ENCODE results near the gene MDFIC.

DNA sequence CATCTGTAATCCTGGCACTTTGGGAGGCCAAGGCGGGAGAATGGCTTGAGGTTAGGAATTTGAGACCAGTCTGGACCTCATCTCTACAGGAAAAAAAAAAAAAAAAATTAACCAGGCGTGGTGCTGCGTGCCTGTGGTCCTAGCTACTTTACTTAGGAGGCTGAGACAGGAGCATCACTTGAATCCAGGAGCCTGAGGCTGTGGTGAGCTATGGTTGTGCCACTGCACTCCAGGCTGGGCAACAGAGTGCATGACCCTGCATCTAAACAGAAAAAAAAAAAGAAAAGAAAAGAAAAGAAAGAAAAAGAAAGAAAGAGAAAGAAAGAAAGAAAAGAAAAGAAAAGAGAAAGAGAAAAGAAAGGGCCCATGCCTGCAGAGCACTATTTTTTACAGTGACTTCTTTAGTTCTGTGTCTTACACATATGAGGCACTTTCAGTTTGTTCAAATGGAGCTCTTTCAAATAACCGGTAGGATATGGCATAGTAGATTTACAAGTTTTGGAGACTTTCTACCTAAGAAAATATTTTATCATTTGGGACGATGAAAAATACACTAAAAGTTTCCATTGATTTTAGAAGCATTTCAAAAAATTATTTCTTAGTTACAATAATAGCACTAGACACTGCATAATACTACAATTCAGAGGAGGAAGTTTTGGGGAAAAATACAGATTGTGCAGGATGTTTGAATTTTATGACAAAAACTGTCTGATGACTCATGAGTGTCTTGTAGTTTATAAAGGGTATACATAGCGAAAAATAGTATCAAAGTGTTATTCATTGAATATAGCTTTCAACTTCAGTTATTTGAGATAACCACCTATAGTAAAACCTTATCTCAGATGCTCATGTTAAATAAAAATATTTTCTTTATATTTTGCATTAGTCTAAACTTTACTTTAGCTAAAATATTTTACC lies 75.9 kb downstream of the MDFIC start:
- TF ChIP-seq POLR2A (IDR thresholded peaks at IDR 0.05; ENCODE audit: extremely low read depth, insufficient read length) (no peak), MYC (IDR thresholded peaks at IDR 0.05; ENCODE audit: low read depth, low read length) (no peak)
- TF ChIP-seq, protein P1, sequence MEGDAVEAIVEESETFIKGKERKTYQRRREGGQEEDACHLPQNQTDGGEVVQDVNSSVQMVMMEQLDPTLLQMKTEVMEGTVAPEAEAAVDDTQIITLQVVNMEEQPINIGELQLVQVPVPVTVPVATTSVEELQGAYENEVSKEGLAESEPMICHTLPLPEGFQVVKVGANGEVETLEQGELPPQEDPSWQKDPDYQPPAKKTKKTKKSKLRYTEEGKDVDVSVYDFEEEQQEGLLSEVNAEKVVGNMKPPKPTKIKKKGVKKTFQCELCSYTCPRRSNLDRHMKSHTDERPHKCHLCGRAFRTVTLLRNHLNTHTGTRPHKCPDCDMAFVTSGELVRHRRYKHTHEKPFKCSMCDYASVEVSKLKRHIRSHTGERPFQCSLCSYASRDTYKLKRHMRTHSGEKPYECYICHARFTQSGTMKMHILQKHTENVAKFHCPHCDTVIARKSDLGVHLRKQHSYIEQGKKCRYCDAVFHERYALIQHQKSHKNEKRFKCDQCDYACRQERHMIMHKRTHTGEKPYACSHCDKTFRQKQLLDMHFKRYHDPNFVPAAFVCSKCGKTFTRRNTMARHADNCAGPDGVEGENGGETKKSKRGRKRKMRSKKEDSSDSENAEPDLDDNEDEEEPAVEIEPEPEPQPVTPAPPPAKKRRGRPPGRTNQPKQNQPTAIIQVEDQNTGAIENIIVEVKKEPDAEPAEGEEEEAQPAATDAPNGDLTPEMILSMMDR (IDR thresholded peaks at IDR 0.05; ENCODE audit: low read depth, low read length): no peak
- TF ChIP-seq, protein P2, sequence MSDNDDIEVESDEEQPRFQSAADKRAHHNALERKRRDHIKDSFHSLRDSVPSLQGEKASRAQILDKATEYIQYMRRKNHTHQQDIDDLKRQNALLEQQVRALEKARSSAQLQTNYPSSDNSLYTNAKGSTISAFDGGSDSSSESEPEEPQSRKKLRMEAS (IDR thresholded peaks at IDR 0.05; ENCODE audit: low read depth, low read length): no peak

All from NB4 (cell line).